Stimulated activated CD4-positive, alpha-beta T cell treated with anti-CD3 and anti-CD28 coated beads, Interleukin-15, amount 100 ng/mL, for 1 hour (primary cell): ENCODE measurements around the gene TBX19.

Experiments
- DNase-seq, 2 donors: peaks; one replicate each; pipeline ENCODE4 v3.0.0-alpha.2; 2020; ENCODE audit warnings: low read depth in 1 of 2, low spot score in 1 of 2

The TBX19 gene

GRCh38 chr1:168279253-168279652 lies 1.4 kb upstream of the TBX19 start:
- DNase-seq: no peak

GRCh38 chr1:168281603-168282325 lies 1.1 kb downstream of the TBX19 start:
- DNase-seq: no peak

- DNase-seq: no peak
Measured at GRCh38 chr1:168285521-168285790, 4.8 kb downstream of the TBX19 start.

GRCh38 chr1:168285971-168286927 lies 5.6 kb downstream of the TBX19 start:
- DNase-seq: no peak

- DNase-seq: no peak
Measured at GRCh38 chr1:168287237-168287664, 6.6 kb downstream of the TBX19 start.

- no peak for DNase-seq
Measured at GRCh38 chr1:168288311-168289052, 7.8 kb downstream of the TBX19 start.

- DNase-seq: no peak
Measured at GRCh38 chr1:168291222-168291837, 10.7 kb downstream of the TBX19 start.

- no peak for DNase-seq
Measured at GRCh38 chr1:168293356-168293755, 12.7 kb downstream of the TBX19 start.

GRCh38 chr1:168295411-168296114 lies 14.9 kb downstream of the TBX19 start:
- no peak for DNase-seq

GRCh38 chr1:168297019-168297730 lies 16.5 kb downstream of the TBX19 start:
- DNase-seq: no peak

GRCh38 chr1:168298446-168298845 lies 17.8 kb downstream of the TBX19 start:
- no peak for DNase-seq

GRCh38 chr1:168300626-168301025 lies 19.9 kb downstream of the TBX19 start:
- no peak for DNase-seq

GRCh38 chr1:168301664-168302320 lies 21.1 kb downstream of the TBX19 start:
- no peak for DNase-seq

GRCh38 chr1:168303716-168304540 lies 23.3 kb downstream of the TBX19 start:
- no peak for DNase-seq

- no peak for DNase-seq
Measured at GRCh38 chr1:168304865-168305264, 24.2 kb downstream of the TBX19 start.

GRCh38 chr1:168312718-168313604 lies 32.3 kb downstream of the TBX19 start:
- no peak for DNase-seq

- DNase-seq: no peak
Measured at GRCh38 chr1:168316142-168316541, 35.5 kb downstream of the TBX19 start.

GRCh38 chr1:168317309-168317708 lies 36.6 kb downstream of the TBX19 start:
- DNase-seq: no peak
